ENCODE measurements around the gene BRS3. TPM values are rescaled to one million over a fixed set of nuclear protein-coding genes. Genes with fewer than 3 reads are reported as not detected.

The BRS3 gene
- total RNA-seq, 1 experiment from 2014 or later, result not detected

GRCh38 chrX:136468391-136469103 is 19.2 kb upstream of the BRS3 start:
- DNase-seq (ENCODE audit: low read depth, low spot score), result no peak
- intact Hi-C loops (cut with micrococcal nuclease; ENCODE audit: unreplicated experiment) (no loop called here), in situ Hi-C loops (cut with HindIII; ENCODE audit: low pct_unique_long_range_greater_than_20kb, low sequenced_read_pairs) (no loop called here)
- ChIA-PET CTCF (interaction anchor here (0.6 kb wide), 1 partner anchor 23 kb away, joined by 14 read pairs; no protein-coding TSS in a partner anchor), POLR2A (interaction anchor here (0.6 kb wide), 1 partner anchor 61 kb away, joined by 3 read pairs; no protein-coding TSS in a partner anchor)
- Histone ChIP-seq H3K36me3 (ENCODE audit: control insufficient read depth, insufficient read depth, low read length) (no peaks in the 10 kb centered on the region), H3K27me3 (ENCODE audit: control insufficient read depth, insufficient read depth, low read length) (0 out of 2 replicates have a peak, but pooled peaks cover 2% of the 10 kb centered on the region), H3K4me3 (ENCODE audit: low read depth in 2 of 2, low read length in 2 of 2) (no peak overlapping the region), H3K27ac (ENCODE audit: low read length) (no peak overlapping the region), H3K9me3 (ENCODE audit: control insufficient read depth, insufficient read depth, low read depth, low read length) (no peaks in the 10 kb centered on the region), H3K4me1 (ENCODE audit: control insufficient read depth, insufficient read depth, low read length) (no peaks in the 10 kb centered on the region)
- TF ChIP-seq SIN3A (IDR thresholded peaks at IDR 0.05; ENCODE audit: borderline replicate concordance, insufficient read depth, low read depth, low read length) (no peak), REST (IDR thresholded peaks at IDR 0.05; ENCODE audit: insufficient read depth in 1 of 2, low read depth in 2 of 2, low read length in 1 of 2) (no peak), CTCF (IDR thresholded peaks at IDR 0.05) (no peak), POLR2AphosphoS5 (IDR thresholded peaks at IDR 0.05; ENCODE audit: low read depth, low read length) (no peak), TCF7L2 (IDR thresholded peaks at IDR 0.05; ENCODE audit: low read depth, low read length) (no peak)
- no TSS peak for BruUV-seq (replicated peaks)
- no peak for ATAC-seq

- in situ Hi-C loops (cut with HindIII; ENCODE audit: low pct_unique_long_range_greater_than_20kb, low sequenced_read_pairs), result no loop called here
- ChIA-PET CTCF (no interaction called here), POLR2A (no interaction called here)
- no peak overlapping the region for H3K27ac ChIP-seq (ENCODE audit: low read length)
- ATAC-seq, result no peak
- H3K4me3 ChIP-seq (ENCODE audit: low read depth in 2 of 2, low read length in 2 of 2), result no peak overlapping the region
- no peaks in the 10 kb centered on the region for H3K4me1 ChIP-seq (ENCODE audit: control insufficient read depth, insufficient read depth, low read length)
- BruUV-seq (replicated peaks), result no TSS peak
- H3K27me3 ChIP-seq (ENCODE audit: control insufficient read depth, insufficient read depth, low read length), result no peaks in the 10 kb centered on the region
- no peaks in the 10 kb centered on the region for H3K36me3 ChIP-seq (ENCODE audit: control insufficient read depth, insufficient read depth, low read length)
- no peaks in the 10 kb centered on the region for H3K9me3 ChIP-seq (ENCODE audit: control insufficient read depth, insufficient read depth, low read depth, low read length)
- intact Hi-C loops (cut with micrococcal nuclease; ENCODE audit: unreplicated experiment), result no loop called here
- DNase-seq (ENCODE audit: low read depth, low spot score), result no peak
- no peak for TF ChIP-seq TCF7L2 (IDR thresholded peaks at IDR 0.05; ENCODE audit: low read depth, low read length)
- no peak for TF ChIP-seq REST (IDR thresholded peaks at IDR 0.05; ENCODE audit: insufficient read depth in 1 of 2, low read depth in 2 of 2, low read length in 1 of 2)
- TF ChIP-seq CTCF (IDR thresholded peaks at IDR 0.05), result no peak
- no peak for TF ChIP-seq POLR2AphosphoS5 (IDR thresholded peaks at IDR 0.05; ENCODE audit: low read depth, low read length)
- TF ChIP-seq SIN3A (IDR thresholded peaks at IDR 0.05; ENCODE audit: borderline replicate concordance, insufficient read depth, low read depth, low read length), result no peak
Measured at GRCh38 chrX:136473663-136474062, 14.1 kb upstream of the BRS3 start.

All from Panc1 (cell line).